ENCODE data around the gene RAB4A. TPM values are rescaled to one million over a fixed set of nuclear protein-coding genes. Genes with fewer than 3 reads are reported as not detected.

RAB4A gene
- total RNA-seq, 2 donors from 2014 or later: 25.5 to 29.5 TPM

DNA sequence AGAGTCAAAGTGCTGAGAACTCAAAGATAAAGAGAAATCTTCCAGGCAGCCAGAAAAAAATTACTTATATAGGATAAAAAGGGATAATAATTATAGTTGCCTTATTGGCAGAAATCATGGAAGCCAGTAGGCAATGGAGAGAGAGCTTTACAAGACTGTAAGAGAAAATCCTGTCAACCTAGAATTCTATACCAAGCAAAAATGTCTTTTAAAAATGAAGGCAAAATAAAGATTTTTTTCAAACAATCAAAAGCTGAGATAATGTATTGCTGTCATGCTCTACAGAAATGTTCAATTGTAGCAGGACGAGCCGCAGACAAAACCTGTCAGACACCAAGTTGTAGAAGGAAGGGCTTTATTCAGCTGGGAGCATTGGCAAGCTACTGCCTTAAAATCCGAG is 26.8 kb upstream of the RAB4A start:
- DNase-seq (ENCODE audit: low spot score) (no peak), ATAC-seq (ENCODE audit: insufficient number of reproducible peaks, low FRiP score, low read depth) (no peak)
- peaks cover 11% of the 10 kb centered on the region for H3K9me3 ChIP-seq
- no peaks in the 10 kb centered on the region for H3K27me3 ChIP-seq (replicated peaks; ENCODE audit: insufficient read depth)
- TF ChIP-seq CTCF (IDR thresholded peaks at IDR 0.05): no peak
- no peaks in the 10 kb centered on the region for H3K36me3 ChIP-seq
- peaks cover 0 to 8% of the 10 kb centered on the region in 2 donors for H3K4me1 ChIP-seq (ENCODE audit: control insufficient read depth in 1 of 2, low read depth in 2 of 2)
- no peak overlapping the region for H3K4me3 ChIP-seq
- H3K27ac ChIP-seq: no peak overlapping the region

DNA sequence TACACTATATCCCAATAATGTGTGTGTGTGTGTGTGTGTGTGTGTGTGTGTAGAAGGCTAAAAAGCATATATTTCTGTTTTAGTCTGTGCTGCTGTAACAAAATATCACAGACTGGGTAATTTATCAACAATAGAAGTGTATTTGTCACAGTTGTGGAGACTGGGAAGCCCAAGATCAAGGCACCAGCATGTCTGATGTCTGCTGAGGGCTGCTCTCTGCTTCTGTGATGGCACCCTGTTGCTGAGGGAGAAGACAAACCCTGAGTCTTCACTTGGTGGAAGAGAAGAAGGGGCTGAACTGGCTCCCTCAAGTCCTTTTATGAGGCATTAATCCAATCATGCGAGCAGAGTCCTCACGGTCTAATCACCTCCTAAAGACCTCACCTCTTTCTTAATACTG is 23.0 kb upstream of the RAB4A start:
- Histone ChIP-seq H3K27ac (no peak overlapping the region), H3K4me1 (ENCODE audit: control insufficient read depth in 1 of 2, low read depth in 2 of 2) (peaks cover 0 to 5% of the 10 kb centered on the region in 2 donors), H3K27me3 (replicated peaks; ENCODE audit: insufficient read depth) (no peaks in the 10 kb centered on the region), H3K36me3 (no peaks in the 10 kb centered on the region), H3K9me3 (peaks cover 11% of the 10 kb centered on the region), H3K4me3 (no peak overlapping the region)
- no peak for TF ChIP-seq CTCF (IDR thresholded peaks at IDR 0.05)
- DNase-seq (ENCODE audit: low spot score) (no peak), ATAC-seq (ENCODE audit: insufficient number of reproducible peaks, low FRiP score, low read depth) (no peak)

GRCh38 chr1:229248821-229249817 is 21.8 kb upstream of the RAB4A start:
- ATAC-seq (ENCODE audit: insufficient number of reproducible peaks, low FRiP score, low read depth) (no peak), DNase-seq (ENCODE audit: low spot score) (no peak)
- H3K27me3 ChIP-seq (replicated peaks; ENCODE audit: insufficient read depth): no peaks in the 10 kb centered on the region
- no peak overlapping the region for H3K27ac ChIP-seq
- H3K4me1 ChIP-seq (ENCODE audit: control insufficient read depth in 1 of 2, low read depth in 2 of 2): peaks cover 0 to 5% of the 10 kb centered on the region in 2 donors
- TF ChIP-seq CTCF (IDR thresholded peaks at IDR 0.05): no peak
- no peaks in the 10 kb centered on the region for H3K36me3 ChIP-seq
- peaks cover 2% of the 10 kb centered on the region for H3K9me3 ChIP-seq
- H3K4me3 ChIP-seq: no peak overlapping the region

- ATAC-seq (ENCODE audit: insufficient number of reproducible peaks, low FRiP score, low read depth) (no peak), DNase-seq (ENCODE audit: low spot score) (no peak)
- H3K27me3 ChIP-seq (replicated peaks; ENCODE audit: insufficient read depth): no peaks in the 10 kb centered on the region
- TF ChIP-seq CTCF (IDR thresholded peaks at IDR 0.05): no peak
- no peak overlapping the region for H3K4me3 ChIP-seq
- no peaks in the 10 kb centered on the region for H3K36me3 ChIP-seq
- peaks cover 0 to 5% of the 10 kb centered on the region in 2 donors for H3K4me1 ChIP-seq (ENCODE audit: control insufficient read depth in 1 of 2, low read depth in 2 of 2)
- H3K9me3 ChIP-seq: no peaks in the 10 kb centered on the region
- H3K27ac ChIP-seq: no peak overlapping the region
These were observed 20.9 kb upstream of the RAB4A start for GRCh38 chr1:229249854-229250644.

DNA sequence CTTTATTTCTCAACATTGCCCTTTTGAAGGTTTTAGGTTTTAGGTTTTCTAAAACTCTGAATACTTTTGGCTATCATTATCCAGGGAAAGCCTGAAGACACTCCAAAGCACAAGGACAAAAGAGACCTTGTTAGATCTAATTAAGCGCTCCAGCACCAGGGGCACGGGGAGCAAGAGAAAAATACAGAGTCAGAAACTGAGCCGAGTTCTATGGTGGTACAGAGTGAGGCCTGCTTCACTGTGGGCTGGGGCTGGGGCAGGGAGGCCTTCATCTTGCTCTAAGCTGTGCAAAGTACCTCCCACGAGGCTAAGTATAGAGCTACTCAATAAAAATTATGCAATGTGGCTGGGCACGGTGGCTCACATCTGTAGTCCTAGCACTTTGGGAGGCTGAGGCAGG is 19.7 kb upstream of the RAB4A start:
- H3K9me3 ChIP-seq: no peaks in the 10 kb centered on the region
- no peak for TF ChIP-seq CTCF (IDR thresholded peaks at IDR 0.05)
- no peaks in the 10 kb centered on the region for H3K36me3 ChIP-seq
- no peak for DNase-seq (ENCODE audit: low spot score)
- H3K27me3 ChIP-seq (replicated peaks; ENCODE audit: insufficient read depth): no peaks in the 10 kb centered on the region
- peaks cover 0 to 5% of the 10 kb centered on the region in 2 donors for H3K4me1 ChIP-seq (ENCODE audit: control insufficient read depth in 1 of 2, low read depth in 2 of 2)
- ATAC-seq (ENCODE audit: insufficient number of reproducible peaks, low FRiP score, low read depth): no peak
- H3K27ac ChIP-seq: no peak overlapping the region
- no peak overlapping the region for H3K4me3 ChIP-seq
